Pons (tissue), 1 donor: ENCODE results near the gene PRRG2.

Experiments used
- DNase-seq: peaks from one replicate; pipeline ENCODE4 v3.0.0-alpha.2; 2016; ENCODE audit warnings: low spot score

PRRG2 gene

GRCh38 chr19:49640113-49640898, 59.2 kb downstream of the PRRG2 start, which contains the start of gene RRAS:
Gene RRAS (minus strand): TSS chr19:49640143. CDS start chr19:49640098, 45 bp downstream.
- peak; percentile 100 for DNase-seq
